Measurements from ENCODE around the gene HNRNPLL. TPM values are rescaled to one million over a fixed set of nuclear protein-coding genes. Genes with fewer than 3 reads are reported as not detected.

HNRNPLL gene
- total RNA-seq, 1 donor from 2014 or later: 39.0 TPM

Other genes with a start within 250 kb of the HNRNPLL start
- gene ATL2, start 225.7 kb downstream of the HNRNPLL start, total RNA-seq: 46.3 TPM
- gene GALM, start 63.2 kb upstream of the HNRNPLL start, total RNA-seq: 16.3 TPM
- gene SRSF7, start 148.4 kb upstream of the HNRNPLL start, total RNA-seq: 151 TPM
- gene GEMIN6, start 175.3 kb upstream of the HNRNPLL start, total RNA-seq: 11.5 TPM

All from mesenteric fat pad (tissue), 1 donor.